K562 (cell line): Measurements from ENCODE around the gene SERPINE1. TPM values are rescaled to one million over a fixed set of nuclear protein-coding genes. Genes with fewer than 3 reads are reported as not detected.

Source experiments
- GABPA ChIP-seq: fragments of 200-800 bp; sonication (Bioruptor generic); conservative IDR thresholded peaks from 2 replicates; pipeline ENCODE4 v1.6.1; 2016; ENCODE audit warnings: low read depth, missing genetic modification characterization, missing compliant biosample characterization
- GABPB1 ChIP-seq: sonication (generic); formaldehyde crosslinking; IDR thresholded peaks from 2 replicates; pipeline ENCODE4 v1.8.0; 2022; ENCODE audit warnings: mild to moderate bottlenecking, missing genetic modification reagents
- L3MBTL2 ChIP-seq: fragments of 450-650 bp; IDR thresholded peaks from 2 replicates; pipeline ENCODE4 v1.6.1; 2016; ENCODE audit warnings: mild to moderate bottlenecking, moderate library complexity
- MBD2 ChIP-seq: sonication (generic); IDR thresholded peaks from 2 replicates; pipeline ENCODE4 v1.6.1; 2016; ENCODE audit warnings: low read depth, borderline replicate concordance
- MYC ChIP-seq, 2 experiments: fragments of 250-450 bp in 1 of 2; sonication (Bioruptor Pico) in 1 of 2; IDR thresholded peaks; 2 replicates each; pipeline versions ENCODE4 v1.5.1 to v1.6.1; 2012 to 2021; ENCODE audit warnings: low read depth in 2 of 2, borderline replicate concordance in 1 of 2, improper control_type of control experiment in 1 of 2, low read length in 1 of 2, mild to moderate bottlenecking in 1 of 2, moderate library complexity in 1 of 2
- ZNF232 ChIP-seq: sonication (generic); formaldehyde crosslinking; IDR thresholded peaks from 2 replicates; pipeline ENCODE4 v1.8.0; 2022; ENCODE audit warnings: mild to moderate bottlenecking, missing genetic modification reagents
- ZNF699 ChIP-seq: fragments of 250-450 bp; sonication (Bioruptor Pico); IDR thresholded peaks from 2 replicates; pipeline ENCODE4 v1.8.0; 2021; ENCODE audit warnings: mild to moderate bottlenecking, moderate library complexity; ENCODE audit not compliant: insufficient replicate concordance
- polyA plus RNA-seq, 8 experiments: library from polyadenylated mRNA; depleted of rRNA in 4 of 8; stranded (reverse) in 5 of 8; unstranded in 3 of 8; fragments of >200 nt; fragmentation: Nextera tagmentation in 2 of 8; fragmentation: Illumina TruSeq in 1 of 8; extraction: Ambion mirVana in 2 of 8; extraction: Trizol in 1 of 8; gene quantifications; 2 replicates each; pipeline versions ENCODE4 v1.2.1 to v1.2.3, GENCODE V29; 2011 to 2014; ENCODE audit warnings: inconsistent platforms in 1 of 8, missing spikeins in 1 of 8
- total RNA-seq, 7 experiments: library from RNA; depleted of rRNA in 6 of 7; stranded (reverse); fragments of >200 nt in 6 of 7; fragmentation: Illumina TruSeq in 2 of 7; extraction: Trizol in 2 of 7; gene quantifications; 2 replicates each; pipeline versions ENCODE4 v1.2.1 to v1.2.3, GENCODE V29; 2011 to 2021; ENCODE audit warnings: low replicate concordance in 1 of 7
- TF ChIP-seq, protein P1 (sequence below), 2 experiments: fragments of 450-650 bp; formaldehyde crosslinking in 1 of 2; IDR thresholded peaks; 2 replicates each; pipeline versions ENCODE4 v1.4.0 to v1.6.1; 2014 to 2020; ENCODE audit warnings: mild to moderate bottlenecking in 2 of 2, borderline replicate concordance in 1 of 2, low read depth in 1 of 2

Gene SERPINE1
- total and polyA plus RNA-seq, 9 of the 15 experiments (the other 6 are each of a cell fraction or from before 2014, with no cell fraction given) = 0.22 to 4.8 (median 0.91) TPM

DNA sequence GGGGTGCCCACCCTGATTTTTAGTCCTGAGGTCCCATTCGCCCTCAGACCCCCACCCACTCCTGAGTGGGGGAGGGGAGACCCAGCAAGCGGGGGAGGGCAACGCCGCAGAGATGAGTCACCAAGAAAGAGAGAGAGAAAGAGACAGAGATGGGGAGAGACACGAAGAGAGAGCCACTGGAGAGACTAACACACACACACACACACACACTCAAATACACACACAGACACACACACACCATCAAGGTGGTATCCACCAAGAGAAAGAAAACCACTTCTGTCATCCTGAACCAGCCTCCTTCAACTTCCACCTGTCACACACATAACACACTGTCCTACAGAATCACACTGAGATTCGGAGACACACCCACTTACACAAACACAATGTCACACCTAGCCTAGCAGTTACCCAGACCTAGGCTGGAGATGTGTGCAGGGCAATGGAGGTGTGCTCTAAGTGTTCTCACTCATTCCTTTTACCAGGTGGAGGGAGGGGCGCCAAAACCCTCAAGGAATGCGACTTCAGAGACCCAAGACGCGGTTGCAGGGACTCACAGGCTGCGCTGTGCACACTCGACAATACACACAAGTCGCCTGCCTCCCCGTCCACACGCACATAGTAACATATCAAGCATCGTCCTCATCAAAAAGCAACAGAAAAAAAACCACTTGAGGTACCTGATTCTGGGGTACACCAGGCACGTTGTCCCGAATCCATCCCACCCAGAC is 42.4 kb downstream of the SERPINE1 start (continued):
- TF ChIP-seq GABPB1 (no peak), MBD2 (peak; percentile 20; the same call in 1 of the 2 replicates), ZNF232 (no peak), GABPA (tag) (no peak), MYC (IDR thresholded peaks at IDR 0.05; ENCODE audit: low read depth, low read length) (no peak), MYC (CRISPR knock-in tag; IDR thresholded peaks at IDR 0.05; ENCODE audit: borderline replicate concordance, low read depth) (no peak), ZNF699 (CRISPR knock-in tag) (no peak), L3MBTL2 (no peak)
- TF ChIP-seq, protein P1, sequence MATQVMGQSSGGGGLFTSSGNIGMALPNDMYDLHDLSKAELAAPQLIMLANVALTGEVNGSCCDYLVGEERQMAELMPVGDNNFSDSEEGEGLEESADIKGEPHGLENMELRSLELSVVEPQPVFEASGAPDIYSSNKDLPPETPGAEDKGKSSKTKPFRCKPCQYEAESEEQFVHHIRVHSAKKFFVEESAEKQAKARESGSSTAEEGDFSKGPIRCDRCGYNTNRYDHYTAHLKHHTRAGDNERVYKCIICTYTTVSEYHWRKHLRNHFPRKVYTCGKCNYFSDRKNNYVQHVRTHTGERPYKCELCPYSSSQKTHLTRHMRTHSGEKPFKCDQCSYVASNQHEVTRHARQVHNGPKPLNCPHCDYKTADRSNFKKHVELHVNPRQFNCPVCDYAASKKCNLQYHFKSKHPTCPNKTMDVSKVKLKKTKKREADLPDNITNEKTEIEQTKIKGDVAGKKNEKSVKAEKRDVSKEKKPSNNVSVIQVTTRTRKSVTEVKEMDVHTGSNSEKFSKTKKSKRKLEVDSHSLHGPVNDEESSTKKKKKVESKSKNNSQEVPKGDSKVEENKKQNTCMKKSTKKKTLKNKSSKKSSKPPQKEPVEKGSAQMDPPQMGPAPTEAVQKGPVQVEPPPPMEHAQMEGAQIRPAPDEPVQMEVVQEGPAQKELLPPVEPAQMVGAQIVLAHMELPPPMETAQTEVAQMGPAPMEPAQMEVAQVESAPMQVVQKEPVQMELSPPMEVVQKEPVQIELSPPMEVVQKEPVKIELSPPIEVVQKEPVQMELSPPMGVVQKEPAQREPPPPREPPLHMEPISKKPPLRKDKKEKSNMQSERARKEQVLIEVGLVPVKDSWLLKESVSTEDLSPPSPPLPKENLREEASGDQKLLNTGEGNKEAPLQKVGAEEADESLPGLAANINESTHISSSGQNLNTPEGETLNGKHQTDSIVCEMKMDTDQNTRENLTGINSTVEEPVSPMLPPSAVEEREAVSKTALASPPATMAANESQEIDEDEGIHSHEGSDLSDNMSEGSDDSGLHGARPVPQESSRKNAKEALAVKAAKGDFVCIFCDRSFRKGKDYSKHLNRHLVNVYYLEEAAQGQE (IDR thresholded peaks at IDR 0.05; ENCODE audit: borderline replicate concordance) = peak; percentile 20; the same call in 1 of the 2 replicates
- TF ChIP-seq, protein P1 (CRISPR knock-in tag; IDR thresholded peaks at IDR 0.05; ENCODE audit: low read depth) = no peak
